Colonic mucosa (tissue), 4 donors: ENCODE results near the gene SORCS3. TPM values are rescaled to one million over a fixed set of nuclear protein-coding genes. Genes with fewer than 3 reads are reported as not detected.

Experiments used
- DNase-seq: peaks from one replicate; pipeline ENCODE4 v3.0.0-alpha.2; 2020
- H3K27ac ChIP-seq: fragments of 200-600 bp; one replicate; pipeline ENCODE4 v1.8.0; 2021
- H3K27me3 ChIP-seq: fragments of 200-600 bp; one replicate; pipeline ENCODE4 v1.8.0; 2021
- H3K36me3 ChIP-seq: fragments of 200-600 bp; one replicate; pipeline ENCODE4 v1.8.0; 2021
- H3K4me1 ChIP-seq: fragments of 200-600 bp; one replicate; pipeline ENCODE4 v1.8.0; 2021; ENCODE audit warnings: mild to moderate bottlenecking
- H3K4me3 ChIP-seq: fragments of 200-600 bp; one replicate; pipeline ENCODE4 v1.8.0; 2021
- H3K9ac ChIP-seq, 2 donors: one replicate each; pipeline ENCODE4 v1.7.0; 2013; ENCODE audit warnings: control low read depth in 2 of 2, low read depth in 2 of 2, low read length in 2 of 2
- H3K9me3 ChIP-seq: fragments of 200-600 bp; one replicate; pipeline ENCODE4 v1.8.0; 2021
- intact Hi-C: fragments of 100-400 bp; cut with DNase I; formaldehyde crosslinking; loops from one replicate; pipeline ENCODE4 v1.14.1; 2022
- total RNA-seq, 2 donors: library from RNA; stranded (reverse); fragmentation: NEBNext Ultra II Directional in 1 of 2; extraction: Animal tissue kit (Norgen Biotek cat#: 25700) in 1 of 2; gene quantifications; one replicate each; pipeline ENCODE4 v1.2.1, GENCODE V29; 2021
- TF ChIP-seq, protein P1 (sequence below): fragments of 200-600 bp; IDR thresholded peaks from one replicate; pipeline ENCODE4 v1.8.0; 2022; ENCODE audit warnings: antibody characterized with exemption, mild to moderate bottlenecking
- donor health status: healthy.
- donor health status: DM: no; HTN: no; CAD: no.
- donor health status: DM: no; HTN: no; CAD: no.

The SORCS3 gene
- total RNA-seq, 2 donors from 2014 or later, result 0.08 TPM; not detected in 1

DNA sequence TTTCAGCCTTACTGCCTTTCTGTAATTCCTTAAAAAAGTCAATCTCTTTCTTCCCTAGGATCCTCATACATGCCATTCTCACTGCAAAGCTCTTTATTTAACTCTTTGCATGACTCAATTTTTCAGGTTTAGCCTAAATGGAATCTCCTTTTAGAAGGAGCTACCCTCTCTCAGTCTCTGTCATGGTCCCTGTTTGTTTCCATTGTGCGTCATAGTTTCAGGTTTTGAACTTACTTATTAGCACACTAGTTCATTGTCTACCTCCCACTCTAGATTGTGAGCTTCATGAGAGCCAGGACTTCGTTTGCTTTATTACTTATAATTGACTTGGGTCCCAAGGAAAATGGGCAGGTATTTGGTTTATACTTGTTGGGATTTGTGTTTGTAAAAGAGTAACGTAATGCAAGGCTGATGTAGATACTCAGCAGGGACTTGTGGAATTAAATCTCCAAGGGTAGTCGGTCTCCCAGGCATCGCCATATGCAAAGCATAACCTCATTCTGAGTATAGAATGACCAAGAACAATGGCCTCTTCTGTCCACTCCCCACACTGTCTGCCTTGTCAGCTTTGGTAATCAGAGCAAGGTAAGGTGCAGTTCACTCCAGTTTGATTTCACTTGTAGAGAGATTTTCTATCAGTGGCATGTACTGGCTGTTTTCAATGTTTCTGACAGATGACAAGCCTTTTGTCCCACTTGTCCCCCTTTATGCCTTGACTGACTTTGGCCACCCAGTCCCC, 252.0 kb downstream of the SORCS3 start:
- Histone ChIP-seq H3K4me1 (no peaks in the 10 kb centered on the region), H3K27ac (no peak overlapping the region), H3K9me3 (no peaks in the 10 kb centered on the region), H3K4me3 (no peak overlapping the region), H3K9ac (no peak overlapping the region), H3K27me3 (no peaks in the 10 kb centered on the region), H3K36me3 (no peaks in the 10 kb centered on the region)
- TF ChIP-seq, protein P1, sequence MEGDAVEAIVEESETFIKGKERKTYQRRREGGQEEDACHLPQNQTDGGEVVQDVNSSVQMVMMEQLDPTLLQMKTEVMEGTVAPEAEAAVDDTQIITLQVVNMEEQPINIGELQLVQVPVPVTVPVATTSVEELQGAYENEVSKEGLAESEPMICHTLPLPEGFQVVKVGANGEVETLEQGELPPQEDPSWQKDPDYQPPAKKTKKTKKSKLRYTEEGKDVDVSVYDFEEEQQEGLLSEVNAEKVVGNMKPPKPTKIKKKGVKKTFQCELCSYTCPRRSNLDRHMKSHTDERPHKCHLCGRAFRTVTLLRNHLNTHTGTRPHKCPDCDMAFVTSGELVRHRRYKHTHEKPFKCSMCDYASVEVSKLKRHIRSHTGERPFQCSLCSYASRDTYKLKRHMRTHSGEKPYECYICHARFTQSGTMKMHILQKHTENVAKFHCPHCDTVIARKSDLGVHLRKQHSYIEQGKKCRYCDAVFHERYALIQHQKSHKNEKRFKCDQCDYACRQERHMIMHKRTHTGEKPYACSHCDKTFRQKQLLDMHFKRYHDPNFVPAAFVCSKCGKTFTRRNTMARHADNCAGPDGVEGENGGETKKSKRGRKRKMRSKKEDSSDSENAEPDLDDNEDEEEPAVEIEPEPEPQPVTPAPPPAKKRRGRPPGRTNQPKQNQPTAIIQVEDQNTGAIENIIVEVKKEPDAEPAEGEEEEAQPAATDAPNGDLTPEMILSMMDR, result no peak
- intact Hi-C loops, result no loop called here
- no peak for DNase-seq

DNA sequence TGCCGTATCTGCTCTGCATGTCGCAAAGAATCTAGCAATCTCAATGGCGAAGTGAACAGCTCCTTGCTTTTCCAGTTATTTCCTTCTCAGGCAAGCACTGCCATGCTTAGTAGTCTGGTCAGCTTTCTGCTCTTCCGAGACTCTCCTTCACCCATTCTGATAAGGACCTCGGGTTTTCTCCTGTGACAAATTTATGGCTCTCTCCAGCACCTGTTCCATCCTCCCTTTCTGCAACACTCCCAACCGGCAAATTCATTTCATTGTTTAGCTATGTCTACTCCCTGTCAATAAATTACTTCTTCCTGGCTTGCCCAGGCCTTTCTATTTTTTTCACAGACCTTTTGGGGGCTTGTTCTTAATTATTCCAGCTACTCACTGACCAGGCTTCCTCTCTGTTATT, 252.6 kb downstream of the SORCS3 start:
- Histone ChIP-seq H3K4me1 (no peaks in the 10 kb centered on the region), H3K27ac (no peak overlapping the region), H3K9me3 (no peaks in the 10 kb centered on the region), H3K9ac (no peak overlapping the region), H3K4me3 (no peak overlapping the region), H3K36me3 (no peaks in the 10 kb centered on the region), H3K27me3 (no peaks in the 10 kb centered on the region)
- intact Hi-C loops, result no loop called here
- no peak for DNase-seq
- TF ChIP-seq, protein P1, result no peak

DNA sequence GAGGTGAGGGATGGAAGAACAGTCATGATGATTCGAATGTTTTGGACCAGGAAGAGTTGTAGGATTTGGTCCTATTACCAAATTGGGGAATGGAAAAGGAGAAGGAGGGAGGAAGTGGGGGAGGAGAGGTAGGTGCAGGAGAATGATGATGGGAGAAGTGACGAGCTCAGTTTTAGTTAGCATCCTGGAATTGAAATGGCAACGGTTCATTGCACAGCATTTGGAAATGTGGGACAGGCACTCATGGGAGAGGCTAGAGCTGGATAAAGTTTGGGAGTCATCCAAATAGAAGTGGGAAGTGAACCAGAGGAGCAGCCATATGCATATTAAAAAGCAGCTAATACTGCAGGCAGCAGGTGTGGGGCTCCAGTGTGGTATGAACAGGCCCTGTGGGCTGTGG, 253.6 kb downstream of the SORCS3 start:
- intact Hi-C loops, result no loop called here
- H3K27ac ChIP-seq, result no peak overlapping the region
- no peaks in the 10 kb centered on the region for H3K4me1 ChIP-seq
- no peaks in the 10 kb centered on the region for H3K9me3 ChIP-seq
- DNase-seq, result no peak
- no peaks in the 10 kb centered on the region for H3K27me3 ChIP-seq
- TF ChIP-seq, protein P1, result no peak
- no peak overlapping the region for H3K4me3 ChIP-seq
- H3K36me3 ChIP-seq, result no peaks in the 10 kb centered on the region
- H3K9ac ChIP-seq, result no peak overlapping the region

DNA sequence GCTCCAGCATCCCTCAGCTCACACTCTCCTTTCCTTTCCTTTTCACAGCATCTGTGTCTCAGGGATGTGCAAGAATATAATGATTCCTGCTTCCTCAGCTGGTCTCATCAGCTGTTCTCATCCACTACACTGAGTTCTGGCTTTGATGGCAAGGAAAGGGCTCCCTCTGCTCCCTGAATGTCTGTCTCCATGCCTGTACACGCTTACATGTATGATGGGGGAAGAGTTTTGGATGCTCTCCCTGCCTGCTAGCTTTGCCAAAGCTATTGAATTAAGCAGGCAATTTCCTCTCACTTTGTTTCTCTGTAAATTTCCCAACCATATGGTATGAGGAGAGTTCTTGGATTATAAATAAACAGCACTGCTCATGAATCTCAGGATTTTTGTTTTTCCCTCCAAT, 254.5 kb downstream of the SORCS3 start:
- no peak for DNase-seq
- Histone ChIP-seq H3K4me3 (no peak overlapping the region), H3K9me3 (no peaks in the 10 kb centered on the region), H3K9ac (no peak overlapping the region), H3K27ac (no peak overlapping the region), H3K27me3 (no peaks in the 10 kb centered on the region), H3K36me3 (no peaks in the 10 kb centered on the region), H3K4me1 (no peaks in the 10 kb centered on the region)
- TF ChIP-seq, protein P1, result no peak
- intact Hi-C loops, result no loop called here

DNA sequence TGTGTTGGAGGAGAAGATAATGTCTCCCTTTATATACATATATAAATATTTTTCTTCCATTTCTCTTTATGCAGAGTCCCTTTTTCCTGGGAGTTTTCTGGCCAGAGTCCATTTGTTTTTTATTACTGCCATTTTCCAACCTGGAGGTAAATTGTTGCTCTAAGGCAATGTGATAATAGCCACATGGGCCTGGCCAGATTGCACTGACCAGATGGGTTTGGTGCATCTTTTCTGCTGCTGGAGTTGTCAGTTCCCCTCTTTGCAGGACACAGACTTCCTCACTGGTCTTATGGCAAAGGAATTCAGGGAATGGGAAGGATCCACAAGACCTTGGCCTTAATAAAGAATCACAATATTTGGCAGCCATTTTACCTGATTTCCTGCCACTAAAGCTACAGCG, 254.9 kb downstream of the SORCS3 start:
- H3K4me1 ChIP-seq, result no peaks in the 10 kb centered on the region
- H3K36me3 ChIP-seq, result no peaks in the 10 kb centered on the region
- H3K27ac ChIP-seq, result no peak overlapping the region
- DNase-seq, result no peak
- H3K4me3 ChIP-seq, result no peak overlapping the region
- H3K9me3 ChIP-seq, result no peaks in the 10 kb centered on the region
- H3K27me3 ChIP-seq, result no peaks in the 10 kb centered on the region
- TF ChIP-seq, protein P1, result no peak
- no peak overlapping the region for H3K9ac ChIP-seq
- intact Hi-C loops, result no loop called here
